Upper lobe of left lung (tissue), 4 donors: Measurements from ENCODE around the gene BTG2.

Source experiments
- EP300 ChIP-seq, 4 donors: sonication (generic); formaldehyde crosslinking; IDR thresholded peaks; one replicate each; pipeline ENCODE4 v1.5.1; 2017; ENCODE audit warnings: antibody characterized with exemption in 4 of 4, control low read depth in 2 of 4
- POLR2A ChIP-seq, 4 donors: fragments of 450-650 bp; IDR thresholded peaks; one replicate each; pipeline ENCODE4 v1.5.1; 2016 to 2017; ENCODE audit warnings: antibody characterized with exemption in 4 of 4, mild to moderate bottlenecking in 2 of 4
- POLR2AphosphoS5 ChIP-seq, 2 donors: sonication (generic); formaldehyde crosslinking; IDR thresholded peaks; one replicate each; pipeline ENCODE4 v1.5.1; 2017; ENCODE audit warnings: antibody characterized with exemption in 2 of 2
- TF ChIP-seq, protein P1 (sequence below), 6 experiments: fragments of 450-650 bp in 4 of 6; fragments of 200-600 bp in 2 of 6; sonication (generic) in 2 of 6; IDR thresholded peaks; one replicate each; pipeline ENCODE4 v1.5.1; 2016 to 2019; ENCODE audit warnings: antibody characterized with exemption in 6 of 6

- TF ChIP-seq, protein P1, sequence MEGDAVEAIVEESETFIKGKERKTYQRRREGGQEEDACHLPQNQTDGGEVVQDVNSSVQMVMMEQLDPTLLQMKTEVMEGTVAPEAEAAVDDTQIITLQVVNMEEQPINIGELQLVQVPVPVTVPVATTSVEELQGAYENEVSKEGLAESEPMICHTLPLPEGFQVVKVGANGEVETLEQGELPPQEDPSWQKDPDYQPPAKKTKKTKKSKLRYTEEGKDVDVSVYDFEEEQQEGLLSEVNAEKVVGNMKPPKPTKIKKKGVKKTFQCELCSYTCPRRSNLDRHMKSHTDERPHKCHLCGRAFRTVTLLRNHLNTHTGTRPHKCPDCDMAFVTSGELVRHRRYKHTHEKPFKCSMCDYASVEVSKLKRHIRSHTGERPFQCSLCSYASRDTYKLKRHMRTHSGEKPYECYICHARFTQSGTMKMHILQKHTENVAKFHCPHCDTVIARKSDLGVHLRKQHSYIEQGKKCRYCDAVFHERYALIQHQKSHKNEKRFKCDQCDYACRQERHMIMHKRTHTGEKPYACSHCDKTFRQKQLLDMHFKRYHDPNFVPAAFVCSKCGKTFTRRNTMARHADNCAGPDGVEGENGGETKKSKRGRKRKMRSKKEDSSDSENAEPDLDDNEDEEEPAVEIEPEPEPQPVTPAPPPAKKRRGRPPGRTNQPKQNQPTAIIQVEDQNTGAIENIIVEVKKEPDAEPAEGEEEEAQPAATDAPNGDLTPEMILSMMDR (IDR thresholded peaks at IDR 0.05) = peak; percentile 78 to 93 (median 86)
- TF ChIP-seq POLR2A (IDR thresholded peaks at IDR 0.05) (no peak), POLR2AphosphoS5 (IDR thresholded peaks at IDR 0.05) (peak in 1 of 2 donors; percentile 25), EP300 (IDR thresholded peaks at IDR 0.05) (no peak)
These were observed 33.2 kb downstream of the BTG2 start for GRCh38 chr1:203338335-203339036.
